ENCODE data around the gene SPEF1. TPM values are rescaled to one million over a fixed set of nuclear protein-coding genes. Genes with fewer than 3 reads are reported as not detected.

SPEF1 gene
- total and polyA plus RNA-seq, 3 donors from 2014 or later, result 9.8 to 28.8 (median 12.1) TPM

DNA sequence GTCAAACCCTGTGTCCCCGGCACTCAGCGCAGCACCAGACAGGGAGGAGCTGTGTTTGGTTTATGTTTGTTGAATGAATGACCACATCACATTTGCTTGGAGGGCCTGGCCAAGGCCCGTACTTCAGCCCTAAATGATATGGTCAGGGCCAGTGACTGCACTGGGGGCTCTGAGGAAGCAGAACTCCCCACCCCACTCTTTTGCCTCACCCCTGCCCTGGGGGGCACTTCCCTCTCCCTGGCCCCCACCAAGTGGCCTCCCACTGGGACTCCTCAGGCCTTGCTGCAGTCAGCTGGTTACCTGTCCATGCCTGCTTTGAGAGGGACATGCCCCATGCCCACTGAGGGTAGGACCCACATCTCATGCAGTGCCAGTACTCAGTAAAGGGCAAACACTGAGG is 16.6 kb downstream of the SPEF1 start:
- Histone ChIP-seq H3K27me3 (no peaks in the 10 kb centered on the region), H3K4me3 (no peak overlapping the region), H3K36me3 (ENCODE audit: low read depth, missing control alignments) (no peaks in the 10 kb centered on the region), H3K4me1 (peaks cover 8% of the 10 kb centered on the region), H3K9me3 (no peaks in the 10 kb centered on the region), H3K27ac (no peak overlapping the region)
- TF ChIP-seq, protein P1, sequence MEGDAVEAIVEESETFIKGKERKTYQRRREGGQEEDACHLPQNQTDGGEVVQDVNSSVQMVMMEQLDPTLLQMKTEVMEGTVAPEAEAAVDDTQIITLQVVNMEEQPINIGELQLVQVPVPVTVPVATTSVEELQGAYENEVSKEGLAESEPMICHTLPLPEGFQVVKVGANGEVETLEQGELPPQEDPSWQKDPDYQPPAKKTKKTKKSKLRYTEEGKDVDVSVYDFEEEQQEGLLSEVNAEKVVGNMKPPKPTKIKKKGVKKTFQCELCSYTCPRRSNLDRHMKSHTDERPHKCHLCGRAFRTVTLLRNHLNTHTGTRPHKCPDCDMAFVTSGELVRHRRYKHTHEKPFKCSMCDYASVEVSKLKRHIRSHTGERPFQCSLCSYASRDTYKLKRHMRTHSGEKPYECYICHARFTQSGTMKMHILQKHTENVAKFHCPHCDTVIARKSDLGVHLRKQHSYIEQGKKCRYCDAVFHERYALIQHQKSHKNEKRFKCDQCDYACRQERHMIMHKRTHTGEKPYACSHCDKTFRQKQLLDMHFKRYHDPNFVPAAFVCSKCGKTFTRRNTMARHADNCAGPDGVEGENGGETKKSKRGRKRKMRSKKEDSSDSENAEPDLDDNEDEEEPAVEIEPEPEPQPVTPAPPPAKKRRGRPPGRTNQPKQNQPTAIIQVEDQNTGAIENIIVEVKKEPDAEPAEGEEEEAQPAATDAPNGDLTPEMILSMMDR (IDR thresholded peaks at IDR 0.05), result no peak
- no peak for TF ChIP-seq POLR2A (IDR thresholded peaks at IDR 0.05)
- whole genome bisulfite sequencing, 2 donors, result 94% methylated on average over 2 to 3 of the region's 3 CpGs
- intact Hi-C loops (cut with DNase I; ENCODE audit: low total_unique reads), result no loop called here
- DNase-seq, result no peak

DNA sequence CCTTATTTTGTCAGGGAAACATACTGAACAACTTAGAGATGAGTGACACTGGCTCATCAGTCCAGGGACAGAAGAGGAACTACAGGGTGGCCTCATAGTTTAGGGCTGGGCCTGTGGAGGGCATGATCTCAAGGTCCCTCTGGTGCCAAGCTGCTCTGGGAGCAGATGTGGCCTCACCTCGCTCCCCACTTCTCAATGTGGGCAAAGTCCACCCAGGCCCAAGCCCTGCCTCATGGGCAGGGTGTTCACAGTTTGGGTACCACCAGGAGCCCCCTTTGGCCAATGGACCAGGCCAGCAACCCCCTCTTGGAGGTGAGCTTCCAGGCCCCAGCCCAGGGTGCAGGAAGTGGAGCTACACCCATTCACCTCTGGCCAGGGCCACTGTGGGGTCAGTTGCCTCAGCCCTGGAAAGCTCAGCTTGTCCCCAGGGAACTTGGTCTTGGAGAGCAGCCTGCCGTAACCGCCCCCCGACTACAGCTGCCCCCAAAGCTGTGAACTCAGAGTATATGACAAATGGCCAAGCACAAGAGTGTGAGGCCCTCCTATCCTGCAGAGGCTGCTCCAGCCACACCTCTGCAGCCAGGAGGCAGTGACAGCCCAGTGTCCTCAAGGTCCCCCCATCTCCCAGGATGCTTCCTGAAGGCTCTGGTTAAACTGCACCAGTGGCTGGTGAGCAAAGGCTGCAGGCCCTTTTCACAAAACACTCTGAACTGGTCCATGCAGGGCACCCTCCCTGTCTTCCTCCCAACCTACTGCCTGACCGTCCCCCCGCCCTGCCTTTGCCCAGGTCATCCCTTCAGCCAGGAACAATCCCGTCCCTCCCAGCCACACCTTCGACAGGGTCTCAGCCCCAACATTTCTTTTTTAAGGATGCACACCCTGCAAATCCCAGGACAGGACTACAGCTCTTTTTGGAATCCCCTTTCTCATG is 17.3 kb downstream of the SPEF1 start:
- intact Hi-C loops (cut with DNase I; ENCODE audit: low total_unique reads), result no loop called here
- no peaks in the 10 kb centered on the region for H3K27me3 ChIP-seq
- no peaks in the 10 kb centered on the region for H3K9me3 ChIP-seq
- no peaks in the 10 kb centered on the region for H3K36me3 ChIP-seq (ENCODE audit: low read depth, missing control alignments)
- no peak for DNase-seq
- H3K27ac ChIP-seq, result no peak overlapping the region
- TF ChIP-seq POLR2A (IDR thresholded peaks at IDR 0.05), result no peak
- TF ChIP-seq, protein P1 (IDR thresholded peaks at IDR 0.05), result no peak
- 78 to 92% methylated on average over 5 to 8 of the region's 8 CpGs for WGBS, 2 donors
- H3K4me1 ChIP-seq, result peaks cover 8% of the 10 kb centered on the region
- H3K4me3 ChIP-seq, result no peak overlapping the region

DNA sequence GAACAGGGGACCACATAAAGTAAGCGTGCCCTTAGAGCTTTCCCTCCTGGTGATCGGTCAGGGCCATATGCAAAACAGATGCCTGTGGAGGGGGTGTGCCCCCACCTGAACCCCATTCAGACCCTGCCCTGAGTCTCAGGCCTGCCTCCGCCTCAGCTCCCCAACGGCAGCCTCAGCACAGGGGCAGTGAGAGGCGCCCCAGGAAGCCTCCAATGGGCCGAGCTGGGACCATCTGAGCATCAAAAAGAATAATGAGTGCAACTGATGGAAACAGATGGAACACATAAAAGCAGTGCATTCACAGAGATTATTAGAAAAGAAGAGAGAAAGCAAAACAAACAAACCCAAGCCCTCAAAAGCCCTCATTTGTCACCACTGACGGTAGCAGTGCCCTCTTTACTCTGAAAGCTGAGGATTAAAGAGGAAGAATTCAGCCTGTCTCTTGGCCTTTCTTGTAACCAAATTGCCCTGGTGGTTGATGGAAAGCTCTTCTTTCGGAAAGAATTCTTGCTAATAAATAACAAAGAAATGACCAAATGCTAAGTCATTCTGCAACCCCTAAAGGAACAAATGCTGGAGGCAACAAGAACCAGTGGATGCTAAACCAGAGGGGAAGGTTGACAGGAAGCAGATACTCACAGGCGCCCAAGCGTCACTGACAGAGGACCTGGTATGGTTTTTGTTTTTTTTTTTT is 20.4 kb downstream of the SPEF1 start:
- Histone ChIP-seq H3K4me3 (no peak overlapping the region), H3K9me3 (no peaks in the 10 kb centered on the region), H3K27ac (no peak overlapping the region), H3K36me3 (ENCODE audit: low read depth, missing control alignments) (no peaks in the 10 kb centered on the region), H3K27me3 (no peaks in the 10 kb centered on the region), H3K4me1 (no peaks in the 10 kb centered on the region)
- intact Hi-C loops (cut with DNase I; ENCODE audit: low total_unique reads), result no loop called here
- 76 to 83% methylated on average over 7 to 10 of the region's 10 CpGs for WGBS, 2 donors
- no peak for DNase-seq
- TF ChIP-seq POLR2A (IDR thresholded peaks at IDR 0.05), result no peak
- TF ChIP-seq, protein P1 (IDR thresholded peaks at IDR 0.05), result no peak

DNA sequence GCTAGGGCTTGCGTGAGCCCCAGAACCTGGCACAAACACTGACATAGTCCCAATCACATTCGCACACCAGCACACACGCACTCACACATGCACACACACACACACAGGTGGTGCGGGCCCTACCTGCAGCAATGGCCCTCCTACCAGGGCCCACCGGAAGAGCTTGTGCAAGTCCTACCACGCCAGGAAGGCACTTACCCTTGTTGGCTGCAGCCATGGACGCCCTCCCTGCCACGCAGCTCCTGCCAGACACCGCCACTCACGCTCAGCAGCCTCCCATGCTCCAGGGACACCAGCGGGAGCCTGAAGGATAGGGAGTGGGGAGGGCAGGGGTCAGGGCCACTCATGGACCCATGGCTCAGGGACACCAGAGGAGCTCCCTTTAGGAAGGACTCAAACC is 21.4 kb downstream of the SPEF1 start:
- DNase-seq, result no peak
- Histone ChIP-seq H3K27ac (no peak overlapping the region), H3K9me3 (no peaks in the 10 kb centered on the region), H3K4me3 (no peak overlapping the region), H3K36me3 (ENCODE audit: low read depth, missing control alignments) (no peaks in the 10 kb centered on the region), H3K4me1 (no peaks in the 10 kb centered on the region), H3K27me3 (no peaks in the 10 kb centered on the region)
- intact Hi-C loops (cut with DNase I; ENCODE audit: low total_unique reads), result no loop called here
- 85% methylated on average over 5 to 11 of the region's 11 CpGs for WGBS, 2 donors
- TF ChIP-seq, protein P1 (IDR thresholded peaks at IDR 0.05), result no peak
- TF ChIP-seq POLR2A (IDR thresholded peaks at IDR 0.05), result no peak
